Cerebellar nuclear complex (tissue), 1 donor: ENCODE data around the gene EFCC1.
"Not testable (repeated sequence)": the region's sequence is repeated elsewhere in the genome, so short reads cannot be mapped to it uniquely, and the experiment has no call there.

Source experiments
- DNase-seq, 2 experiments: peaks; one replicate each; lab custom pipeline; 2025; lab: John Stamatoyannopoulos, UW

Gene EFCC1

GRCh38 chr3:129077222-129077621, 76.1 kb downstream of the EFCC1 start:
- no peak for DNase-seq

- DNase-seq: no peak
These were observed 77.4 kb downstream of the EFCC1 start for GRCh38 chr3:129078510-129078909.

- no peak for DNase-seq
These were observed 80.4 kb downstream of the EFCC1 start for GRCh38 chr3:129081503-129081902.

GRCh38 chr3:129082026-129082425, 80.9 kb downstream of the EFCC1 start:
- DNase-seq: no peak

- no peak for DNase-seq
These were observed 83.4 kb downstream of the EFCC1 start for GRCh38 chr3:129084501-129084900.

- DNase-seq: no peak
These were observed 84.1 kb downstream of the EFCC1 start for GRCh38 chr3:129085165-129085715.

- DNase-seq: no peak
These were observed 84.7 kb downstream of the EFCC1 start for GRCh38 chr3:129085818-129086217.

GRCh38 chr3:129087138-129087702, 86.1 kb downstream of the EFCC1 start:
- no peak for DNase-seq

- not testable (repeated sequence) for DNase-seq
These were observed 86.8 kb downstream of the EFCC1 start for GRCh38 chr3:129087904-129088303.

- DNase-seq: not testable (repeated sequence)
These were observed 87.2 kb downstream of the EFCC1 start for GRCh38 chr3:129088312-129088711.
